SK-N-SH (cell line): ENCODE results near the gene URM1.

Experiments
- ELF1 ChIP-seq: IDR thresholded peaks from 2 replicates; pipeline ENCODE4 v1.4.0; 2012
- EP300 ChIP-seq, 2 experiments: IDR thresholded peaks; 2 replicates each; pipeline versions ENCODE4 v1.4.0 to v1.6.1; 2012; ENCODE audit warnings: borderline replicate concordance in 1 of 2, low read depth in 1 of 2, low read length in 1 of 2
- EZH2phosphoT487 ChIP-seq: fragments of 200-600 bp; sonication (generic); IDR thresholded peaks from 2 replicates; pipeline ENCODE4 v1.6.1; 2017; ENCODE audit warnings: low read depth, mixed run types, mild to moderate bottlenecking, antibody characterized with exemption, moderate library complexity, borderline replicate concordance
- FOXJ3 ChIP-seq: sonication (generic); formaldehyde crosslinking; IDR thresholded peaks from 2 replicates; pipeline ENCODE4 v1.5.1; 2020; ENCODE audit warnings: mild to moderate bottlenecking, missing genetic modification reagents
- FOXM1 ChIP-seq: IDR thresholded peaks from 2 replicates; pipeline ENCODE4 v1.4.0; 2012; ENCODE audit warnings: low read depth, mild to moderate bottlenecking
- GABPA ChIP-seq: IDR thresholded peaks from 2 replicates; pipeline ENCODE4 v1.4.0; 2012; ENCODE audit warnings: low read depth, mild to moderate bottlenecking
- IRF3 ChIP-seq: fragments of 150-350 bp; IDR thresholded peaks from 2 replicates; pipeline ENCODE4 v1.6.1; 2016; ENCODE audit warnings: mild to moderate bottlenecking, low read depth, low read length
- JUND ChIP-seq: IDR thresholded peaks from 2 replicates; pipeline ENCODE4 v1.4.0; 2012
- POLR2AphosphoS5 ChIP-seq: IDR thresholded peaks from 2 replicates; pipeline ENCODE4 v1.6.1; 2012; ENCODE audit warnings: low read depth, low read length
- RAD21 ChIP-seq: IDR thresholded peaks from 2 replicates; pipeline ENCODE4 v1.6.1; 2012; ENCODE audit warnings: mild to moderate bottlenecking, low read length
- SIN3A ChIP-seq: IDR thresholded peaks from 2 replicates; pipeline ENCODE4 v1.6.1; 2012; ENCODE audit warnings: low read depth, mild to moderate bottlenecking, low read length, moderate library complexity, borderline replicate concordance
- YY1 ChIP-seq: IDR thresholded peaks from 2 replicates; pipeline ENCODE4 v1.4.0; 2012; ENCODE audit warnings: low read depth, mild to moderate bottlenecking
- TF ChIP-seq, protein P1 (sequence below): fragments of 200-600 bp; sonication (generic); IDR thresholded peaks from 2 replicates; pipeline ENCODE4 v1.6.1; 2017; ENCODE audit warnings: antibody characterized with exemption, mild to moderate bottlenecking, moderate library complexity

GRCh38 chr9:128424268-128424780 is 53.1 kb downstream of the URM1 start:
- TF ChIP-seq SIN3A (no peak), EP300 (IDR thresholded peaks at IDR 0.05; ENCODE audit: borderline replicate concordance in 1 of 2, low read depth in 1 of 2, low read length in 1 of 2) (no peak), IRF3 (no peak), POLR2AphosphoS5 (no peak), GABPA (no peak), YY1 (no peak), ELF1 (no peak), RAD21 (no peak), FOXJ3 (CRISPR knock-in tag) (no peak), JUND (no peak), EZH2phosphoT487 (no peak), FOXM1 (no peak)
- TF ChIP-seq, protein P1, sequence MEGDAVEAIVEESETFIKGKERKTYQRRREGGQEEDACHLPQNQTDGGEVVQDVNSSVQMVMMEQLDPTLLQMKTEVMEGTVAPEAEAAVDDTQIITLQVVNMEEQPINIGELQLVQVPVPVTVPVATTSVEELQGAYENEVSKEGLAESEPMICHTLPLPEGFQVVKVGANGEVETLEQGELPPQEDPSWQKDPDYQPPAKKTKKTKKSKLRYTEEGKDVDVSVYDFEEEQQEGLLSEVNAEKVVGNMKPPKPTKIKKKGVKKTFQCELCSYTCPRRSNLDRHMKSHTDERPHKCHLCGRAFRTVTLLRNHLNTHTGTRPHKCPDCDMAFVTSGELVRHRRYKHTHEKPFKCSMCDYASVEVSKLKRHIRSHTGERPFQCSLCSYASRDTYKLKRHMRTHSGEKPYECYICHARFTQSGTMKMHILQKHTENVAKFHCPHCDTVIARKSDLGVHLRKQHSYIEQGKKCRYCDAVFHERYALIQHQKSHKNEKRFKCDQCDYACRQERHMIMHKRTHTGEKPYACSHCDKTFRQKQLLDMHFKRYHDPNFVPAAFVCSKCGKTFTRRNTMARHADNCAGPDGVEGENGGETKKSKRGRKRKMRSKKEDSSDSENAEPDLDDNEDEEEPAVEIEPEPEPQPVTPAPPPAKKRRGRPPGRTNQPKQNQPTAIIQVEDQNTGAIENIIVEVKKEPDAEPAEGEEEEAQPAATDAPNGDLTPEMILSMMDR: no peak
